ENCODE data around the gene HOXA7. TPM values are rescaled to one million over a fixed set of nuclear protein-coding genes. Genes with fewer than 3 reads are reported as not detected.

Gene HOXA7
- total RNA-seq, 1 donor from 2014 or later: not detected

DNA sequence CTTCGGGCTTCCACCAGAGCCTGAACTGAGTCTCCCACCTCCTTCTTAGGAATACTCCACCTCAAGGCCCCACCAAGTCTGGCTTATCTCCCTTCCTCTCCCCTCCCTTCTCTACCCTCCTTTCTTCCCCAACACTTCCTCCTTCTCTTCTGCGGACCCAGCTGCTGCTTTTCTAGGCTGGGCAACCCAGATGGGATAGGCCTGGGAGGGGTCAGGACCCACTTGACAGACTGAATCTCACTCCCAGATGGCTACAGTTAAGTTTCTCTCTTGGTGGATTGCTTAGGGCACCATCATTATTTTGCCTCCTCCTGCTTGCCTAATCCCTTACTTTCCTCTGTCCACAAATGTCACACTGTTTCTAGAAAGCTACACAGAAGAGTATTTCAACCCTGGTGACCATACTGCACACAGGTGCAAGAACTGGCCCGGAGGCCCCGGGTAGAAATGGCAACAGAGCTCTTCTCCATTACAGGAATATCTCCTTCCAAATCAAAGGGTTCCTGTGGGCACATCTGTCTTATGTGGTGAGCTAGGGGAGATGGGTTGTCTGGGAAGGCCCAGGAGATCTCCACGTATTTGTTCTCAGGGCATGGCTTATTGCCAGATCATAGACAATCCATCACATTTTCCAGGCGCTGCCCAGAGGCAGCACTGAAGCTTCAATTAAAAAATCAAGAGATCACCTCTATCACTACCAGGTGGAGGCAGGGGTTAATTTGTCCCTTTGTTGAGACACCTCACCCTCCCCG, 33.7 kb upstream of the HOXA7 start:
- peaks cover 87% of the 10 kb centered on the region for H3K27me3 ChIP-seq (ENCODE audit: control insufficient read depth, insufficient read depth, low read length)
- DNase-seq (ENCODE audit: low read depth): no peak
- no peak overlapping the region for H3K4me3 ChIP-seq (ENCODE audit: low read depth, low read length)
- TF ChIP-seq, protein P1, sequence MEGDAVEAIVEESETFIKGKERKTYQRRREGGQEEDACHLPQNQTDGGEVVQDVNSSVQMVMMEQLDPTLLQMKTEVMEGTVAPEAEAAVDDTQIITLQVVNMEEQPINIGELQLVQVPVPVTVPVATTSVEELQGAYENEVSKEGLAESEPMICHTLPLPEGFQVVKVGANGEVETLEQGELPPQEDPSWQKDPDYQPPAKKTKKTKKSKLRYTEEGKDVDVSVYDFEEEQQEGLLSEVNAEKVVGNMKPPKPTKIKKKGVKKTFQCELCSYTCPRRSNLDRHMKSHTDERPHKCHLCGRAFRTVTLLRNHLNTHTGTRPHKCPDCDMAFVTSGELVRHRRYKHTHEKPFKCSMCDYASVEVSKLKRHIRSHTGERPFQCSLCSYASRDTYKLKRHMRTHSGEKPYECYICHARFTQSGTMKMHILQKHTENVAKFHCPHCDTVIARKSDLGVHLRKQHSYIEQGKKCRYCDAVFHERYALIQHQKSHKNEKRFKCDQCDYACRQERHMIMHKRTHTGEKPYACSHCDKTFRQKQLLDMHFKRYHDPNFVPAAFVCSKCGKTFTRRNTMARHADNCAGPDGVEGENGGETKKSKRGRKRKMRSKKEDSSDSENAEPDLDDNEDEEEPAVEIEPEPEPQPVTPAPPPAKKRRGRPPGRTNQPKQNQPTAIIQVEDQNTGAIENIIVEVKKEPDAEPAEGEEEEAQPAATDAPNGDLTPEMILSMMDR (IDR thresholded peaks at IDR 0.05; ENCODE audit: insufficient read depth, low read length, severe bottlenecking): no peak
- no peaks in the 10 kb centered on the region for H3K36me3 ChIP-seq (ENCODE audit: control insufficient read depth, insufficient read depth, low read length)
- no peak for FAIRE-seq

GRCh38 chr7:27189295-27189996, 33.0 kb upstream of the HOXA7 start:
- Histone ChIP-seq H3K36me3 (ENCODE audit: control insufficient read depth, insufficient read depth, low read length) (no peaks in the 10 kb centered on the region), H3K4me3 (ENCODE audit: low read depth, low read length) (no peak overlapping the region), H3K27me3 (ENCODE audit: control insufficient read depth, insufficient read depth, low read length) (peaks cover 89% of the 10 kb centered on the region)
- DNase-seq (ENCODE audit: low read depth): no peak
- FAIRE-seq: no peak
- TF ChIP-seq, protein P1 (IDR thresholded peaks at IDR 0.05; ENCODE audit: insufficient read depth, low read length, severe bottlenecking): no peak

- DNase-seq (ENCODE audit: low read depth) (no peak), FAIRE-seq (no peak)
- no peak overlapping the region for H3K4me3 ChIP-seq (ENCODE audit: low read depth, low read length)
- H3K36me3 ChIP-seq (ENCODE audit: control insufficient read depth, insufficient read depth, low read length): no peaks in the 10 kb centered on the region
- TF ChIP-seq, protein P1 (IDR thresholded peaks at IDR 0.05; ENCODE audit: insufficient read depth, low read length, severe bottlenecking): no peak
- H3K27me3 ChIP-seq (ENCODE audit: control insufficient read depth, insufficient read depth, low read length): peaks cover 89% of the 10 kb centered on the region
These were observed 32.2 kb upstream of the HOXA7 start for GRCh38 chr7:27188386-27189294.

GRCh38 chr7:27187475-27188385, 31.3 kb upstream of the HOXA7 start:
- H3K4me3 ChIP-seq (ENCODE audit: low read depth, low read length): no peak overlapping the region
- no peak for DNase-seq (ENCODE audit: low read depth)

More at GRCh38 chr7:27187475-27188385, 31.3 kb upstream of the HOXA7 start:
- Histone ChIP-seq H3K27me3 (ENCODE audit: control insufficient read depth, insufficient read depth, low read length) (peaks cover 90% of the 10 kb centered on the region), H3K36me3 (ENCODE audit: control insufficient read depth, insufficient read depth, low read length) (no peaks in the 10 kb centered on the region)
- TF ChIP-seq, protein P1 (IDR thresholded peaks at IDR 0.05; ENCODE audit: insufficient read depth, low read length, severe bottlenecking): no peak
- FAIRE-seq: no peak
